Measurements from ENCODE around the gene DDX20. TPM values are rescaled to one million over a fixed set of nuclear protein-coding genes. Genes with fewer than 3 reads are reported as not detected.

The DDX20 gene, protein sequence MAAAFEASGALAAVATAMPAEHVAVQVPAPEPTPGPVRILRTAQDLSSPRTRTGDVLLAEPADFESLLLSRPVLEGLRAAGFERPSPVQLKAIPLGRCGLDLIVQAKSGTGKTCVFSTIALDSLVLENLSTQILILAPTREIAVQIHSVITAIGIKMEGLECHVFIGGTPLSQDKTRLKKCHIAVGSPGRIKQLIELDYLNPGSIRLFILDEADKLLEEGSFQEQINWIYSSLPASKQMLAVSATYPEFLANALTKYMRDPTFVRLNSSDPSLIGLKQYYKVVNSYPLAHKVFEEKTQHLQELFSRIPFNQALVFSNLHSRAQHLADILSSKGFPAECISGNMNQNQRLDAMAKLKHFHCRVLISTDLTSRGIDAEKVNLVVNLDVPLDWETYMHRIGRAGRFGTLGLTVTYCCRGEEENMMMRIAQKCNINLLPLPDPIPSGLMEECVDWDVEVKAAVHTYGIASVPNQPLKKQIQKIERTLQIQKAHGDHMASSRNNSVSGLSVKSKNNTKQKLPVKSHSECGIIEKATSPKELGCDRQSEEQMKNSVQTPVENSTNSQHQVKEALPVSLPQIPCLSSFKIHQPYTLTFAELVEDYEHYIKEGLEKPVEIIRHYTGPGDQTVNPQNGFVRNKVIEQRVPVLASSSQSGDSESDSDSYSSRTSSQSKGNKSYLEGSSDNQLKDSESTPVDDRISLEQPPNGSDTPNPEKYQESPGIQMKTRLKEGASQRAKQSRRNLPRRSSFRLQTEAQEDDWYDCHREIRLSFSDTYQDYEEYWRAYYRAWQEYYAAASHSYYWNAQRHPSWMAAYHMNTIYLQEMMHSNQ
- polyA plus RNA-seq (2013, experiment 1 of 2; ENCODE audit: insufficient read length): 16.4 TPM
- 18.3 TPM for polyA plus RNA-seq (2013, experiment 2 of 2; ENCODE audit: insufficient read length)

DNA sequence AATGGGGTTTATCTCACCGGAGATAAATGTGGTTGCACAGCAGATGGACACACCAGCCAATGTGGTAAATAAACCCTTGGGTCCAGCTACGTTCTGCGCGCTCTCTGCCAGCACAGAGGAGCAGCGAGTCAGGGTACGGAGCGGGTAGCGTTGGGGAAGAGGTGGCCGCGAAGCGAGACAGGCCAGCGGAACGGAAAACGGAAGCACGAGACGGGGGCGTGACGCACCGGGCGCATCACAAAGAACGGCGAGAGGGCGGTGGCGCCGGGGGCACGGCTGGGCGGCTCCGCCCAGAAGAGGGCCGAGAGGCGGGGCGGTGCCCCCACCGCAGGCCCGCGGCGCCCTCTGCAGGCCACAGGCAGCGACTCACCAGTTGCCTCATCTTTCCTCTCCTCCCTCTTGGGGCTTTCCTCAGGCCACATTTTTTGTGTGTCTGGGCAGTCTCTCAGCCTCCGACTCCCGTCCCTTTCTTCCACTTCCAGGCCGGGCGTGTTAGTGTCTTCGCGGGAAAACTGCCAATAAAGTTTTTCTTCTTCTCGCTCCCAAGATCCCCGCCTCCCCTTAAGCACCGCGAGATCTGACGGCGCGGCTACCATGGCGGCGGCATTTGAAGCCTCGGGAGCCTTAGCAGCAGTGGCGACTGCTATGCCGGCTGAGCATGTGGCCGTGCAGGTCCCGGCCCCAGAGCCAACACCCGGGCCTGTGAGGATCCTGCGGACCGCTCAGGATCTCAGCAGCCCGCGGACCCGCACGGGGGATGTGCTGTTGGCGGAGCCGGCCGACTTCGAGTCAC, at the start of gene DDX20:
Gene DDX20, plus strand, starts transcription at position 571 of the 793 bp plus-strand sequence. Its CDS starts 24 bp downstream, at position 595.
- DNase-seq: peak; percentile 99

GRCh38 chr1:111706921-111707320, 48.8 kb upstream of the DDX20 start:
- DNase-seq: no peak

GRCh38 chr1:111707906-111708305, 47.8 kb upstream of the DDX20 start:
- peak; percentile 44 for DNase-seq

- DNase-seq: no peak
Measured at GRCh38 chr1:111709986-111710385, 45.7 kb upstream of the DDX20 start.

DNA sequence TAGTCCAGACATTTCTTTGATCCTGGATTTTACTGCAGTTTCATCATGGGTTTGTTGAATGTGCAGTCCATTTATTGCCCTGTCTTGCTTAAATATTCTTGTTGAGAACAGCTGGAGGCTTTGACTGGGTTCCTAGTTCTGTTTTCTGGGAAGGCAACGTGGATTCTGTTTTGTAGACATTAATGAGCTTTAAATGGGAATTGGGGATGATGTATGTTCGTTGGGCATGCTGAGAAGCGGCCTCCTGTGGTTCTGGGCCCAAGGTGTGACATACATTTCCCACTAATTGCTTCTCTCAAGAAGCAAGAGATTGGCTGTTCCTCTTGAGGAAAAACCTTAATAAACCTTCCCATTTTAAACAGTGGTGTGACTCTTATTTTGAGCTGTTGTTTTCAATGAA, 39.4 kb upstream of the DDX20 start:
- DNase-seq: no peak

GRCh38 chr1:111717450-111717849, 38.3 kb upstream of the DDX20 start:
- no peak for DNase-seq

DNA sequence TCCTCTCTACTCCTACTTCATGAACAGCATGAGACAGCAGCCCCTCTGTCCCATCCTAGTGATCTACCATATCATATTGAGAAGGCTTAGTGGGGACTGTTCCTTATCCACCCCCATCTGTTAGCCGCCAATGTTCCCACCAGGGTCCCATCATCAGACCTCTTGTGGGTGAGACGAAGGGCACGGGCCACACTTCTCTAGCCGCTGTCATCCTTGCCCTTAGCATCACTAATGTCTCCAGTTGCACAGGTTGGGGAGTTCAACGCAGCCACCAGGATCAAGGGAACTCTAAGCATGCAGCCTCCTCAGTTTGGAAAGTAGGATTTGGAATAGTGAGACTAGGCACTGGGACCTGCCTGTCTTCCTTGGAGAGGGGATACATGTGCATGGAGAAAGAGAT, 36.6 kb upstream of the DDX20 start:
- DNase-seq: no peak

DNA sequence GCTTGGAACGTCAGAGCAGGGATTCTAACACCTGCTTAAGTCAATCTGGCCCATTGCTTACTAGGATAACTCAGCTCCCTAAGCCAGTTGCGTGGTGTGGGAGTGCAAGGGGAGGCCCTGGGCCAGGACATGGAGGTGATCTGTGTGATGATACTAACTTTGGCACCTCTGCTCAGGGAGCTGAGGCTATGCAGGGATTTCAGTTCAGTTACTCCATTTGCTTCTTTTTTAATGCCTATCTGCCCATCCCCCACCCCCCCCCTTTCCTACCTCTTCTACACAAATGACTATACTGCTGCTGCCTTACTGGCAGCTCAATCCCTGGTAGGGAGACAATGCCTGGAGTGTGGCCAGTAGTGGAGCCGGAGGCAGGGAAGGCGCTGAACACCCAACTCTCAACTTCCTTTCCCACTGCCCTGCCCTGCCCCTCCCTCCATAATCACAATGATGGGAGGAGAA, 36.0 kb upstream of the DDX20 start:
- DNase-seq: no peak

GRCh38 chr1:111720274-111720976, 35.3 kb upstream of the DDX20 start:
- DNase-seq: no peak

GRCh38 chr1:111720977-111721786, 34.5 kb upstream of the DDX20 start:
- no peak for DNase-seq

DNA sequence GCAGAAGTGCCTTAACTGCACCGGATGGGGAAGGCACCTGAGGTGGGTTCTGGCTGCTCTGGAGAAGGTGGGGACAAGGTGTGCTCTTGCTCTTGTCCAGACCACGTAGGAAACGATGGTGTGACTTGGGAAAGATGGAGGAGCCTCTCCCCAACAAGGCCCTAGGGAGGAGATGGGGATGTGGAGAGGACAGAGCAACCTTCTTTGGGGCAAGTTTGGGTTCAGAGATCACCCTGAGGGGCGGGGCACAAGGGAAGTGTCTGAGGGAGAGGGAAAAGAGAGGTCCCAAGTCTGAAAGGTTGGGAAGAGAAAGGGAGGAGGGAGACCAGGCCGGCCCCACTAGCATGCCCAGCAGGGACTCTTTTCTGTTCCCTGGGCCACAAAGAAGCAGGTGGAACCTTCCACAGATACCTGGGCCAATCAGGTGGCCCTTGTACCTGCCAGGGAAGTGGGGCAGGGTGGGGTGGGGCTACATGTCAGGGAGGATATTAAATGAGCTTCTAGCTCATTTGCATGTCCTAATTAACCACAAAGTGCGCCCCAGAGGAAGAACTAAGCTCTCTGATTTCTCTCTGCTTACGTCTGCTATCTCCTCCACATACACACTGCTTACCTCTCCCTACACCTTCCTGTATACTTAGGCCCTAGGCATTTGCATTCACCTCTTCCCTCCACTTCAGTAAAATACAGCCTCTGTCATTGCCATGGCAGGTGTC, 32.5 kb upstream of the DDX20 start:
- DNase-seq: no peak

DNA sequence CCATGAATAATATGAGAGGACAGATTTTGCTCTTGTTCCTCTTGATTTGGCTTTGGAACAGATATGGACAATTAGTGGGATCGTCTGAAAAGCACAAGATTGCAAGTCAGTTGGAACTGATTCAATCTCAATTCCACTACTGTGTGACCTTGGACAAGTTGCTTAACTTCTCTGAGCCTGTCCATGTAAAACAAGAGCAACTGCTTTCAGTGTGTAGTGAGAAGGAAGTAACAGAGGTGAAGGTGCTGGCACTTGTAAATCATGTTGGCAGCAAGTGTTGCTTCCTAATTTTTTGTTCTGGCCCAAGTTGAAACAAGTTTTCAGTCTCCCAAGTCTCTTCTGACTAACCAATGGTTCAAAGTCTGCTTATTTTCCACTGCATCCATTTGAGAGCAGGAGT, 31.8 kb upstream of the DDX20 start:
- no peak for DNase-seq

DNA sequence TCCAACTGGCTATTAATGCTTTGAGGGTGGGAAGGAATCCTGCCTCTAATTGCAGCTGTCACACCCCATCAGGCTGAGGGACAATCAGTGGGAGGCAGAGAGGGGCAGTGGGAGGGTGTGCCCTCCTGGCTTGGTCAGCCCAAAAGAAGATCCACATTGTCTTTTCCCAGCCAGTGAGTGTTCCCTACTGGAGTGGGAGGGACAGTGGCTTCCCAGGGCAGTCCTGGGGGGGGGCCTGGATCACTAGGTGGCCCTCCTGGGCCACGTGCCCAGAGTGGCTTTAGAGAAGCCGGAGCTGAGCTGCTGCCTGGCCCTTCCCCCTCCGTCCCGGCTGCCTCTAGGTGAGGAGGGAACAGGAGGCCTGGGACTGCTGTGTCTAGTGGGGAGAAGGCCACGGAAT, 30.5 kb upstream of the DDX20 start:
- DNase-seq: no peak

DNA sequence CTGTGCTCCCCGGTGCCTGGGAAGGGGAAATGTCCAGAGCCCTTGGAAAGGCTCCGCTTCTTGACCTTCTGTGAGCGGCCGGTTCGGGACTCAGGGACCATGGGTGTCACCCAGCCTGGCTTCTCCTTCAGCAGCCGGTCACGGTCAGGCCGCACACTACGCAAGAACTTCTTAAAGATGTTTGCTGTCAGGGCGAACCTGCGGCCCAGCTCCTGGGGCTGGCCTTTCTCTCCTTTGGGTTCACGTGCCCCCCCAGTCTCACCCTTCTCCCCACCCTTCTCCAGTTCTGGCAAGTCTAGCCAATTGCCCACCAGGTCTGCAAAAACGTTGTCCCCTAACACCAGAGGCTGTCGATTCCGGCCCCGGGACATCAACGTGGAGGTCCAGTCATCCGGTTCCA, 28.6 kb upstream of the DDX20 start:
- no peak for DNase-seq

GRCh38 chr1:111729271-111729921, 26.3 kb upstream of the DDX20 start:
- no peak for DNase-seq

- no peak for DNase-seq
Measured at GRCh38 chr1:111729946-111730681, 25.6 kb upstream of the DDX20 start.

DNA sequence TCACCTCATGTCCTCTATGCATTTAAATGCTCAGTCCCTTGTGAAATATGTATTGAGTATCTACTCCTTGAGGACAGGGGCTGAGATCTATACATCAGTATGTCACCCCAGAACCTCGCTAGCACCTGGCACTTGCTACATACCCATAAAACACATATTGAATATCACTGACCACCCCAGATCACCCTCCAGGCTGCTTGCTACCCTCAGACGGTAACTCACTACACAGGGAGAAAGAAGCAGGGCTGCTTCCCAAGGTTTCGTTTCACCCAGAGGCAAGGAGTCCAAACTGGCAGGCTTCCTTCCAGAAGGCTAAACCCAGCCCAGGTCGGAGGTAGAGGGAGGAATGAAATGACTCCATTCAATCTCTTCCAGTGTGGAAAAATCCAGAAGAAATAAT, 25.0 kb upstream of the DDX20 start:
- no peak for DNase-seq

GRCh38 chr1:111731956-111732355, 23.7 kb upstream of the DDX20 start:
- DNase-seq: no peak

DNA sequence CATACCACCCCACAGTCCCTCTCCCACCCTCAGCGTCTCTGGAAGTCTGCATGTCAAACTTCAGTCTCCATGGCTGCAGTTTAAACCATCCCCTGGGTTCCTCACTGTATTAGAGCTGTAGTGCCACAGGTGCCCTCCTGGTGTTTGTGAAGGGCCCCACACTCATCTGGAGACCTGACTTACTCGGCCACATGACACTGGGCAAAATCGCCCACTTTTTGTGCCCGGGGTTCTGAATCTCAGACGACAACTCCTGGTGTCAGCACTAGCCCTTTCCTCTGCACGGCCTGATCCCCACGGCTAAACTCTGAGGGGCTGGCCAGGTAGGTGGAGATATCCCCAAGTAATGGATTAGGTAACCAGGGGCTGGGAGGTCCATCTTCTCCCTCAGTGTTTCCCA, 23.0 kb upstream of the DDX20 start:
- no peak for DNase-seq

Measured in fibroblast of skin of scalp (primary cell).